GM19043 (cell line): ENCODE data around the gene WDTC1.
"Not testable (repeated sequence)": the region's sequence is repeated elsewhere in the genome, so short reads cannot be mapped to it uniquely, and the experiment has no call there.

Source experiments
- ATAC-seq: cut with Tn5 transposase; IDR thresholded peaks from one replicate; pipeline ENCODE4 v1.9.1; 2021; ENCODE audit warnings: low read depth; ENCODE audit not compliant: unreplicated experiment

The WDTC1 gene, protein sequence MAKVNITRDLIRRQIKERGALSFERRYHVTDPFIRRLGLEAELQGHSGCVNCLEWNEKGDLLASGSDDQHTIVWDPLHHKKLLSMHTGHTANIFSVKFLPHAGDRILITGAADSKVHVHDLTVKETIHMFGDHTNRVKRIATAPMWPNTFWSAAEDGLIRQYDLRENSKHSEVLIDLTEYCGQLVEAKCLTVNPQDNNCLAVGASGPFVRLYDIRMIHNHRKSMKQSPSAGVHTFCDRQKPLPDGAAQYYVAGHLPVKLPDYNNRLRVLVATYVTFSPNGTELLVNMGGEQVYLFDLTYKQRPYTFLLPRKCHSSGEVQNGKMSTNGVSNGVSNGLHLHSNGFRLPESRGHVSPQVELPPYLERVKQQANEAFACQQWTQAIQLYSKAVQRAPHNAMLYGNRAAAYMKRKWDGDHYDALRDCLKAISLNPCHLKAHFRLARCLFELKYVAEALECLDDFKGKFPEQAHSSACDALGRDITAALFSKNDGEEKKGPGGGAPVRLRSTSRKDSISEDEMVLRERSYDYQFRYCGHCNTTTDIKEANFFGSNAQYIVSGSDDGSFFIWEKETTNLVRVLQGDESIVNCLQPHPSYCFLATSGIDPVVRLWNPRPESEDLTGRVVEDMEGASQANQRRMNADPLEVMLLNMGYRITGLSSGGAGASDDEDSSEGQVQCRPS

DNA sequence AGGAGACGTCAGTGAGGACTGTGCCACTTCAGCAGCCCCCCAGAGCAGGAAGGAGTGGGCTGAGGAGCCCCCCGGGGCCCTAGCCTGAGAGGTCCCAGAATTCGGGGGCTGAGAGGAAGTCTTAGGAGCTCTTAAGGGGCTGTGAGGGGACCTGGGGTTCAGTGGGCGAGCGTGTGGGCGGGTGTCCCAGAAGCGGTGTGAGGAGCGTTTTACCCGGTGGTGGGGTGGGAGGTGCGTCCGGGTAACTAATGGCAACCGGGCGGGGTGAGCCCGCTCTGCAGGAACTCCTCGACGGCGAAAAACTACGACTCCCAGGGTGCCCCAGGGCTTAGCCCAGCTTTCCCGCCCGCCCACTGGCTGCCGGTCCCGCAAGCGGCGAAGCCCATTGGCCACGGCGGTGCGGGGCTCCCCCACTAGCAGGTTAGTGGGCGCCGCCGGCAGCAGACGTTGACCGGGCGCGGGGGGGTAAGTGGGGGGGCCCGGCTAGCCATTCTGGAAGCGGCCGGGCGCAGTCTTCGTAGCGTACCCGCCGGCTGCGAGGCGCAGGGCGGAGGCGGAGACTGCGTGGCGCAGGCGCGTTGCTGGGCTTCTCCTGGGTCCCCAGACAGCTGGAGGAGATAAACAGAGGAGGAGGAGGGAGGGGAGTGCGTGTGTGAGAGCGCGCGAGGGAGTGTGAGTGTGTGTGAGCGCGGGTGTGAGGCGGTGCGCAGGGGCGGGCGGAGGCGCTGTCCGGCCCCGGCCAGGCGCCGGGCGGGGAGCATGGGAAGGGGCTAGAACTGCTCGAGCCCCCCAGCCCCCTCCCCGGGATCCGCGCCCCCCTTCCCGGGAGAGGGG, at the start of gene WDTC1:
TSS of gene WDTC1 (plus strand) at position 584 of the 834 bp plus-strand sequence. CDS start 26,423 bp downstream, outside the sequence.
- ATAC-seq: peak; percentile 94

DNA sequence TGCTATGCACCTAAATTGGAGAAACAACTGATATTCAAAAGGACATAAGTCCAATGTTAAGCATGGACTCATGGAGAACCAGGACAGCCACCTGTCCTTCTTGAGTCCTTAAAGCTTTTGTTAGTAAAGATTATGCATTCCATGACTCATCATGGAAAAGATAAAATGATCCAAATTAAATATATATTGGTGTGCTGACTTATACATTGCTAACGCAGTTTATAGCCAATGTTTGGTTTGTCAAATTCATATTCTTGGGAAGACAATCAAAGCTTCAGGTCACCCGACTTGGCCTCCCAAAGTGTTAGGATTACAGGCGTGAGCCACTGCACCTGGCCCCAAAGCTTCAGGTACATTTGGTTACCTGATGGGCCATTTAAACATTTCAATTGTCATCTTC, 49.8 kb upstream of the WDTC1 start:
- not testable (repeated sequence) for ATAC-seq

DNA sequence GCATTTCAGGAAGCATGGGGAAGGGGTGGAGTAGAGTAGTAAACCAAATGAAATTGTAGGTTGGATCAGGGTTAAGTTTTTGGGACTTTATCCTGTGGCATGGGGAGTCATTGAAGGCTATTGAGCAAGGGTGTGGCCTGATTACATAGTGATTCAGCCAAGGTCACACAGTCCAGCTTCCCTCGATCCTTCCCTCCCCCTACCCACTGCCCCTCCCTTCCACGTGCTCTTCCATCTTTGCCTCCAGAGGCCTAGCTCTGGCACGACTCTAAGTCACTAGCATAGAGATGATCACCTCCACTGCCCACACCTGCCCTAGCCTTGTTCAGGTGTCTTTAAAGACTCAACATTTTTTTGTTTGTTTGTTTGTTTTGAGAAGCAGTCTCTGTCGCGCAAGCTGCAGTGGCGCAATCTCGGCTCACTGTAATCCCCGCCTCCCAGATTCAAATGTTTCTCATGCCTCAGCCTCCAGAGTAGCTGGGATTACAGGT, 42.3 kb upstream of the WDTC1 start:
- ATAC-seq: no peak

DNA sequence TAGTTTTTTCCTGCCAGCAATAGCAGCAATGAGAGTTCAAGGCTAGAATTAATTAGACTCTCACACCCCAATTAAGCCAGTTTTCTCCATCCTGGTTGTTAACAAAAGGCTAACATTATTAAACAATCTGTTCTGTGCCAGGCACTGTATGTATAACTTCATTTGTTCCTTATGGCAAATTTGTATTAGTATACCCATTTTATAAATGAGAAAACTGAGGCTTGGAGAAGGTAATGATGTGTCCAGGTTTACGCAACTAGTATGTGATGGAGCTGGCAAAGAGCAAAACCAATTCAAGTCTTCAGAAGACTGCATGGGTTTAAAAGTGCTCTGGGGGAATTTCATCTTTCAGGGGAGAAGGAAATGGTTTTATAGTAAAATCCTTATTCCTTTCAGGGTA, 41.2 kb upstream of the WDTC1 start:
- ATAC-seq: no peak

DNA sequence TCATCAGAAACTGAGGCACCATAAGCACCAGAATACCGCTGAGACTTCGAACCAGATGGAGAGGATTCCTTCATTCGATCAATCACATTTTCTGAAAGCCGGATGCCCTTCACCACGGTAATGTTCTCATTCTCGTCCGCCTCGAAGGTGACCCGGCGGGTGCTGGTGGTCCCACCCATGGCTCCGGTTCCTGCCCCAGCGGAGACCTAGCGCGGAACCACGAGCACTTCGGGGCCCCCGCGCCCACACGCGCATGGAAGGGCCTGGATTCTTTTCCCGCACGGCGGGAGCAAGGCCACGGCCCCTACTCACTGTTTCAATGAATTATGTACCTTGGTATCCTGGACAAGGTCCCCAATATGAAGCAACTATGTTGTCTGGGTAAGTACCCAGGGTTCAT, 33.1 kb upstream of the WDTC1 start:
- ATAC-seq: no peak

DNA sequence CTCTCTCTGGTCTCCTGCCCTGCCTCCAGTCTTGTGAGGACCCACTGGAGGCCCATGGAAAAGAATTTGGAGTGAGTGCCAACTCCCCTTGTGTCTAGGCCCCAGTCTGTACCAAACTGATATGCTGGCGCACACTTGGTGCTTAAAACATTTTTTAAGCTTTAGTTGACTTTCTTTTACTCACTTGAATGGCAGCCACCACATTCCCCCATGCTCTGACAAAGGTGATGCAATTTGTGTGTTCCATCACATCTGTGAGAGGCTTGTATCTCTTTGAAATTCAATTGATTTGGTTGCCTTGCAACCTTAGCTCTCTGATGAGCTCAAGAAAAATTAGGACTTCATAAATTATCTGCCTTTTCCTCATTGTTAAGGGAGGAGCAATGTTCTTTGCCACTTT, 30.5 kb upstream of the WDTC1 start:
- no peak for ATAC-seq

DNA sequence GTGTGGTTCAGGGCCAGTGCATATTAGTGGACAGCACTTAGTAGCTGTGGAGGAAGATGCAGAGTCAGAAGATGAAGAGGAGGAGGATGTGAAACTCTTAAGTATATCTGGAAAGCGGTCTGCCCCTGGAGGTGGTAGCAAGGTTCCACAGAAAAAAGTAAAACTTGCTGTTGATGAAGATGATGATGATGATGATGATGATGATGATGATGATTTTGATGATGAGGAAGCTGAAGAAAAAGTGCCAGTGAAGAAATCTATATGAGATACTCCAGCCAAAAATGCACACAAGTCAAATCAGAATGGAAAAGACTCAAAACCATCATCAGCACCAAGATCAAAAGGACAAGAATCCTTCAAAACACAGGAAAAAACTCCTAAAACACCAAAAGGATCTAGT, 27.2 kb upstream of the WDTC1 start:
- ATAC-seq: not testable (repeated sequence)

DNA sequence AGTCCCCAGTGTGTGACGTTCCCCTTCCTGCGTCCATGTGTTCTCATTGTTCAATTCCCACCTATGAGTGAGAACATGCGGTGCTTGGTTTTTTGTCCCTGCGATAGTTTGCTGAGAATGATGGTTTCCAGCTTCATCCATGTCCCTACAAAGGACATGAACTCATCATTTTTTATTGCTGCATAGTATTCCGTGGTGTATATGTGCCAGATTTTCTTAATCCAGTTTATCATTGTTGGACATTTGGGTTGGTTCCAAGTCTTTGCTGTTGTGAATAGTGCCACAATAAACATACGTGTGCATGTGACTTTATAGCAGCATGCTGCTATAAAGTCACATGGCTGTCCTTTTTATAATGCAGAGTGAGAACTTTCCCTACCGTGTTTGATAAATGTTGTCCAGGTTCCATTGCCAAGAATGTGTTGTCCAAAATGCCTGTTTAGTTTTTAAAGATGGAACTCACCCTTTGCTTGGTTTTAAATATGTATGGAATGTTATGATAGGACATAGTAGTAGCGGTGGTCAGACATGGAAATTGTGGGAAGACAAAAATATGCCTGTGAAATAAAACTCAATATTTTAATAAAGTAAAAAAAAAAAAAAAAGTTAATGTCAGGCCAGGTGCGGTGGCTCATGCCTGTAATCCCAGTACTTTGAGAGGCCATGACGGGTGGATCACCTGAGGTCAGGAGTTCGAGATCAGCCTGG, 26.1 kb upstream of the WDTC1 start:
- not testable (repeated sequence) for ATAC-seq

DNA sequence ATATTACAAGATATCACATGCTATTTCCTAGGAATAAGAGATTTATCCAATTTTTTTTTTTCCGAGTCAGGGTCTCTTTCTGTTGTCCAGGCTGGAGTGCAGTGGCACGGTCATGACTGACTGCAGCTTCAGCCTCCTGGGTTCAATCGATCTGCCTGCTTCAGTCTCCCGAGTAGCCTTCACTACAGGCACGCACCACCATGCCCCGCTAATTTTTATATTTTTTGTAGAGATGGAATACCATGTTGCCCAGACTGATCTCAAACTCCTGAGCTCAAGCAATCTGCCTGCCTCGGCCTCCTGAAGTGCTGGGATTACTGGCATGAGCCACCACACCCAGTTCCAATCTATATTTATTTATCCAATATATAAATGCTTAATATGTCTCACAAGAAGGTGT, 18.0 kb upstream of the WDTC1 start:
- no peak for ATAC-seq

DNA sequence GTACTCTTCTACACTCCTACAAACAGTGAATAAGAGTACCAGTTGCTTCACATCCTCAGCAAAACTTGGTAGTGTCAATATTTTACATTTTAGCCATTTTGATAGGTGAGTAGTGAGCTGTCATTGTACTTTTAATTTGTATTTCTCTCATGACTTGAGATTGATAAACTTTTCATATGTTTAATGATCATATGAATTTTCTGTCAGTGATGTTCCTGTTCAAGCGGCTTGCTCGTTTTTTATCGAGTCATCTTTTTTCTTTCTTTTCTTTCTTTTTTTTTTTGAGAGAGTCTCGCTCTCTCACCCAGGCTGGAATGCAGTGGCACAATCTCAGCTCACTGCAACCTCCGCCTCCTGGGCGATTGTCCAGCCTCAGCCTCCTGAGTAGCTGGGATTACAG, 17.0 kb upstream of the WDTC1 start:
- no peak for ATAC-seq

DNA sequence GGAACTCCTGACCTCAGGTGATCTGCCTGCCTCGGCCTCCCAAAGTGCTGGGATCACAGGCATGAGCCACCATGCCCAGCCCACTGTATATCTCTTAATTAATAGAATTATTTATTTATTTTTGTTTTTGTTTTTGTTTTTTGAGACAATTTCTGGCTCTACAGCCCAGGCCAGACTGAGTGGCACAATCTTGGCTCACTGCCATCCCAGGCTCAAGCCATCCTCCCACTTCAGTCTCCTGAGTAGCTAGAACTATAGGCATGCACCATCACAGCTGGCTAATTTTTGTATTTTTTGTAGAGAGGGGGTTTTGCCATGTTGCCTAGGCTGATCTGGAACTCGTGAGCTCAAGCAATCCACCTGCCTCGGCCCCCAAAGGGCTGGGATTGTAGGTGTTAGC, 15.7 kb upstream of the WDTC1 start:
- no peak for ATAC-seq

DNA sequence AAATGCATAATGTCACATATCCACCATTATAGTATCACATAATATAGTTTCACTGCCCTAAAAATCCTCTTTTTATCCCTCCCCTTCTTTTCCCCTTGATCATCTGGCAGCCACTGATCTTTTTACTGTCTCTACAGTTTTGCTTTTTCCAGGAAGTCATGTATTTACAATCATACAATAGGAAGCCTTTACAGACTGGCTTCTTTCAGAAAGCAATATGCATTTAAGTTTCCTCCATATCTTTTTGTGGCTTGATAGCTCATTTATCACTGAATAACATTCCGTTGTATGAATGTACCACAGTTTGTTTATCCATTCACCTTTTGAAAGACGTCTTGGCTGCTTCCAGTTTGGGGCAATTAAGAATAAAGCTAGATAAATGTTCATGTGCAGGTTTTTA, 14.3 kb upstream of the WDTC1 start:
- ATAC-seq: no peak

DNA sequence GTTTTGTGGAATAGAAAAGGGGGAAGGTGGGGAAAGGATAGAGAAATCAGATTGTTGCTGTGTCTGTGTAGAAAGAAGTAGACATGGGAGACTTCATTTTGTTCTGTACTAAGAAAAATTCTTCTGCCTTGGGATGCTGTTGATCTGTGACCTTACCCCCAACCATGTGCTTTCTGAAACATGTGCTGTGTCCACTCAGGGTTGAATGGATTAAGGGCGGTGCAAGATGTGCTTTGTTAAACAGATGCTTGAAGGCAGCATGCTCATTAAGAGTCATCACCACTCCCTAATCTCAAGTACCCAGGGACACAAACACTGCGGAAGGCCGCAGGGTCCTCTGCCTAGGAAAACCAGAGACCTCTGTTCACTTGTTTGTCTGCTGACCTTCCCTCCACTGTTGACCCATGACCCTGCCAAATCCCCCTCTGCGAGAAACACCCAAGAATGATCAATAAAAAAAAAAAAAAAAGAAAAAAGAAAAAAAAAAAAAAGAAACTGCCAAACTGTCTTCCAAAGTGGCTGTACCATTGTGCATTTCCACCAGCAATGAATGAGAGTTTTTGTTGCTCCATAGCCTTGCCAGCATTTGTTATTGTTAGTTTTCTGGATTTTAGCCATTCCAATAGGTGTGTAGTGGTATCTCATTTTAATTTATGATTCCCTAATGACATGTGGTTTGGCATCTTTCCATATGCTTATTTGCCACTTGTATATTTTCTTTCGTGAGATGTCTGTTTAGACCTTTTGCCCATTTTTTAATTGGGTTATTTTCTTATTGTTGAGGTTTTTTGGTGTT, 13.5 kb upstream of the WDTC1 start:
- not testable (repeated sequence) for ATAC-seq

DNA sequence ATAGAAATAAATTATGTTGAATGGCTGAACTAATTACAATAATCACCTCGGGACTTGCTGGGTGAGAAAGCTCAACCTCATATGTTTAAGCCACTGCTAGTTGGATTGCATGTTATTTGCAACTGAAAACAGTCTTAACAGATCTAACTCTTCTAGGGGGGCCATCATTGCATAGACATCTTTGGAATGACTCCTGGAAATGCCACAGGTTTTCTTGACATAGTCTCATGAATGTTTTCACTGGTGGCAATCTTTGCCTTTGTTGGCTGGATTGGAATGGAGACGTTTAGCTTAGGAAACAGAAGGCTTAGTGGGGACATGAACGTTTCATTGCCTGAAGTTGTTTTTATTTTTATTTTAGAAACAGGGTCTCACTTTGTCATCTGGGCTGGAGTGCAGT, 8.8 kb upstream of the WDTC1 start:
- no peak for ATAC-seq

DNA sequence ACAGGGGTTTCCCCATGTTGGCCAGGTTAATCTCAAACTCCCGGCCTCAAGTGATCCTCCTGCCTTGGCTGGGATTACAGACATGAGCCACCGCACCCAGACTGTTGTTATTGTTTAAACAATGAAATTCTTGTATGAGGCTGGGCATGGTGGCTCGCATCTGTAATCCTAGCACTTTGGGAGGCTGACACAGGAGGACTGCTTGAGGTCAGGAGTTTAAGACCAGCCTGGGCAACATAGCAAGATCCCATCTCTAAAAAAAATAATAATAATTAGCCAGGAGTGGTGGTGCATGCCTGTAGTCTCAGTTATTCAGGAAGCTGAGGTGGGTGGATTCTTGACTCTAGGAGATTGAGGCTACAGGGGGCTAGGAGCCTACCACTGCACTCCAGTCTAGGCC, 6.7 kb upstream of the WDTC1 start:
- no peak for ATAC-seq

DNA sequence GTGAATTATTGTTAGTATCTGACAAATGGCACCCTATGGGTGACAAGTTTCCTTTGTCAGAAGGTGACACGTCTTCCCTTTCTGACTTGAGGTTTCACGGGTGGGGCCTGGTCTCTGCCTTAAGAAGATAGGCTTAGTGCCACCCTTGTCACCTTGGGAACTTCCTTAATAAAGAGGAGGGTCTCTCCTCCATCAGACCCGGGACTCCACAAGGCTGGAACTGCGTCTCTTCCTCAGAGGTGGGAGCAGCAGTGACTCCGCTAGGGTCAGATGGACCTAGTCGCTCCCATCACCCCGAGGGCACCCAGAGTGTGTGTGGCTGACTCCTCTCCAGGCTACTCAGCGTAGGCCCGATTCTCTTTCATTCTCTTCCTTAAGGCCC, 774 bp upstream of the WDTC1 start:
- ATAC-seq: no peak

DNA sequence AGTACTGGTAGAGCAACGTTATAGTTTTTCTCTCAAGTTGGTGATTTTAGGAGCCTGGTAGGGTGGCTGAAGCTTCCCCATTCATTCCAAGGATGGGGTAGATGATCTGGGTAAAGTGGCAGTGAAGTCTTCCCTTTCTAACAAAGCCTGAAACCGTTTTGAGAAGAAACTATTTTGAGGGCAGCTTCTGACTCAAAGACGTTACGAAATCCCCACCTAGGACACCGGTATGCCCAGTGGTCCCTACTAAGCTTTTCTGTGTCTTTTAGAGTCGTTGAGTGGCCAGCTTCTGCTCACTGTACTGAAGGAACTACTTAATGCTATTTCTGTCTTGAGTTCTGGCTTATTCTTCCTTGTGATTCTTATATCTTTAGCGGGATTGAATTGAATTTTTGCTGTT, 1.4 kb downstream of the WDTC1 start:
- no peak for ATAC-seq

DNA sequence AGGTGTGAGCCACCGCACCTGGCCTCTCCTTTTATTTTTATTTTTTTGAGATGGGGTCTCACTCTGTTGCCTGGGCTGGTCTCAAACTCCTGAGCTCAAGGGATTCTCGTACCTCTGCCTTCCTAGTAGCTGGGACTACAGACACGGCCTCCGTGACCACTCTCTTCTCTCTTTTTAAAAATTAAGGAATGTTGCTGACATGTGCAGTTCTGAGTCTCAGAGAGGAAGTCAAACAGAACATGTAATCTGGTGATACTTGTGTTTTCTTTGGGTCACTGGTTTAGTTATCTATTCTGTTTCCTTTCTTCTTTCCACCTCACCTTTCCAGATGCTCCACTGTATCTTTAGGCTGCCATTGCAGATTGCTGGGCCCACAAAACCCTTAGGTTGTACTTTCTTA, 2.7 kb downstream of the WDTC1 start:
- ATAC-seq: no peak

DNA sequence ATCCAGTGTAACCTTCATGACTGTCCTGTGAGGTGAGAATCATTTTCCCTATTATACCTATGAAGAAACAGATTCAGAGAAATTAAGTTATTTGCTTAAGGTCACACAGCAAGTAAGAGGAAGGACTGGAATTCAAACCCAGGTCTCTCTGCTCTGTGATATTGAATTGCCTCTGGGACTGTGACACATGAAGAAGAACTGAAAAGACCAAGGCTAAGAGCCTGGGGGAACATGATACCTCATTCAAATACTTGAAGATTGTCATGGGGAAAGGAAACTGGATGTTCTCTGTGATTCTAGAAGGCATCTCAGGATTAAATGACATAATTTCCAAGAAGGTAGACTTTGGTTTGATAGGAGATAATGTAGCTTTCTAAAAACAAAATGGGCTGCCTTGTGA, 3.6 kb downstream of the WDTC1 start:
- no peak for ATAC-seq

DNA sequence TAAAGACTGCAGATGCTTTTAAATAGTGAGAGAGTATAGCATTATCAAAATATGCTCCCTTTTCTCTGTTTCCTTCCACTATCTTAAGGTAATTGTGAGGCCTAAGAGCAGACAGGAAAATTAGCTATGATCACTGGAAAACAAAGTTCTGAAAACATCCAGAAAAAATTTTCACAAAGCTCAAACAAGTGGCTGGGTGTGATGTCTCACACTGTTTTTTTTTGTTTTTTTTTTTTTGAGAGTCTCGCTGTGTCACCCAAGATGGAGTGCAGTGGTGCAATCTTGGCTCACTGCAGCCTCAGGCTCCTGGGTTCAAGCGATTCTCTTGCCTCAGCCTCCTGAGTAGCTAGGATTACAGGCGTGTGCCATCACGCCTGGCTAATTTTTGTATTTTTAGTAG, 7.2 kb downstream of the WDTC1 start:
- no peak for ATAC-seq
